A549 (cell line): ENCODE results near the gene EXOC4. TPM values are rescaled to one million over a fixed set of nuclear protein-coding genes. Genes with fewer than 3 reads are reported as not detected.

ENCODE experiments used
- ATAC-seq, 2 experiments: fragments of 200-7000 bp in 1 of 2; fragments of >200 bp in 1 of 2; cut with Nextera tagmentation in 1 of 2; cut with Tn5 transposase in 1 of 2; 3 replicates each; pipeline versions ENCODE4 v1.8.0 to v1.9.1; 2018 to 2020; ENCODE audit warnings: mild to moderate bottlenecking in 1 of 2, moderate library complexity in 1 of 2
- CTCF ChIA-PET: fragments of 300-600 bp; sonication (Branson Sonifier 250); formaldehyde crosslinking; extraction: SDS; loops from one replicate; lab custom pipeline; 2021; ENCODE audit warnings: antibody characterized with exemption, inconsistent platforms; lab: Yijun Ruan, JAX
- POLR2A ChIA-PET: fragments of 350-600 bp; formaldehyde crosslinking; extraction: SDS; loops from one replicate; lab custom pipeline; 2021; ENCODE audit warnings: antibody characterized with exemption, inconsistent platforms; lab: Yijun Ruan, JAX
- DNase-seq, 2 experiments: peaks; one replicate each; pipeline versions ENCODE4 v3.0.0 to v3.0.0-alpha.2; 2011 to 2016; ENCODE audit warnings: low read depth in 1 of 2, low spot score in 1 of 2
- FAIRE-seq: peaks from 2 replicates; lab custom pipeline; 2011; peaks lifted over from hg19 to GRCh38; lab: Jason Lieb, UNC
- H3K27ac ChIP-seq, 2 experiments: fragments of >200 bp; sonication (Bioruptor Twin); formaldehyde crosslinking; 3 replicates each; pipeline ENCODE4 v1.5.1; 2016 to 2017
- H3K4me1 ChIP-seq: fragments of >200 bp; sonication (Bioruptor Twin); formaldehyde crosslinking; 3 replicates; pipeline ENCODE4 v1.6.1; 2016
- H3K4me2 ChIP-seq: fragments of >200 bp; sonication (Bioruptor Twin); formaldehyde crosslinking; 3 replicates; pipeline ENCODE4 v1.6.1; 2016
- H3K4me3 ChIP-seq: fragments of >200 bp; sonication (Bioruptor Twin); formaldehyde crosslinking; 3 replicates; pipeline ENCODE4 v1.5.1; 2016
- H3K9me3 ChIP-seq: fragments of >200 bp; sonication (Bioruptor Twin); formaldehyde crosslinking; 3 replicates; pipeline ENCODE4 v1.6.1; 2016
- CEBPB ChIP-seq, 2 experiments: fragments of >200 bp in 1 of 2; sonication (Bioruptor Twin) in 1 of 2; formaldehyde crosslinking in 1 of 2; IDR thresholded peaks; 2 replicates each; pipeline ENCODE4 v1.6.1; 2012 to 2016
- CHD4 ChIP-seq: fragments of 200-600 bp; sonication (generic); IDR thresholded peaks from 2 replicates; pipeline ENCODE4 v1.6.1; 2016; ENCODE audit warnings: antibody characterized with exemption, mild to moderate bottlenecking, borderline replicate concordance
- EHF ChIP-seq: fragments of 250-450 bp; sonication (Bioruptor Pico); IDR thresholded peaks from 2 replicates; pipeline ENCODE4 v1.5.0; 2020; ENCODE audit warnings: mild to moderate bottlenecking
- EP300 ChIP-seq, 2 experiments: fragments of >200 bp; sonication (Bioruptor Twin); formaldehyde crosslinking; IDR thresholded peaks; 2 replicates in 1 of 2; 3 replicates in 1 of 2; pipeline ENCODE4 v1.6.1; 2016 to 2017
- FOSB ChIP-seq: fragments of 250-450 bp; sonication (Bioruptor Pico); IDR thresholded peaks from 2 replicates; pipeline ENCODE4 v1.5.0; 2020; ENCODE audit warnings: mild to moderate bottlenecking, moderate library complexity
- FOSL2 ChIP-seq, 2 experiments: fragments of 450-650 bp in 1 of 2; fragments of >200 bp in 1 of 2; sonication (Bioruptor Twin) in 1 of 2; formaldehyde crosslinking; IDR thresholded peaks; 2 replicates each; pipeline versions ENCODE4 v1.5.0 to v1.6.1; 2016 to 2020; ENCODE audit warnings: mild to moderate bottlenecking in 1 of 2, moderate library complexity in 1 of 2
- HEYL ChIP-seq: fragments of 250-450 bp; sonication (Bioruptor Pico); IDR thresholded peaks from 2 replicates; pipeline ENCODE4 v1.8.0; 2021; ENCODE audit warnings: mild to moderate bottlenecking, moderate library complexity
- HOXB13 ChIP-seq: fragments of 250-450 bp; sonication (Bioruptor Pico); IDR thresholded peaks from 2 replicates; pipeline ENCODE4 v1.5.0; 2020; ENCODE audit warnings: low read depth, mild to moderate bottlenecking, moderate library complexity
- JUN ChIP-seq, 2 experiments: fragments of >200 bp; sonication (Bioruptor Twin); formaldehyde crosslinking; IDR thresholded peaks; 2 replicates in 1 of 2; 3 replicates in 1 of 2; pipeline ENCODE4 v1.6.1; 2016 to 2017
- KDM5A ChIP-seq: fragments of 200-600 bp; sonication (generic); IDR thresholded peaks from 2 replicates; pipeline ENCODE4 v1.6.1; 2016; ENCODE audit warnings: antibody characterized with exemption, mild to moderate bottlenecking
- MAFK ChIP-seq: fragments of 450-650 bp; IDR thresholded peaks from 2 replicates; pipeline ENCODE4 v1.6.1; 2014; ENCODE audit not compliant: partially characterized antibody
- MYC ChIP-seq: IDR thresholded peaks from 2 replicates; pipeline ENCODE4 v1.6.1; 2012; ENCODE audit warnings: mild to moderate bottlenecking, inconsistent platforms, low read length, improper control_type of control experiment, borderline replicate concordance
- NFE2L2 ChIP-seq: fragments of 150-350 bp; conservative IDR thresholded peaks from 2 replicates; pipeline ENCODE4 v1.6.1; 2014; ENCODE audit warnings: low read length
- NPAS2 ChIP-seq: fragments of 250-450 bp; sonication (Bioruptor Pico); IDR thresholded peaks from 2 replicates; pipeline ENCODE4 v1.8.0; 2022; ENCODE audit warnings: mild to moderate bottlenecking, moderate library complexity, borderline replicate concordance
- POLR2A ChIP-seq: IDR thresholded peaks from 2 replicates; pipeline ENCODE4 v1.6.1; 2012; ENCODE audit warnings: mild to moderate bottlenecking, low read length
- RCOR1 ChIP-seq: fragments of 150-350 bp; IDR thresholded peaks from 2 replicates; pipeline ENCODE4 v1.6.1; 2014; ENCODE audit warnings: antibody characterized with exemption, low read length, low read depth
- RFX5 ChIP-seq: fragments of 450-650 bp; IDR thresholded peaks from 2 replicates; pipeline ENCODE4 v1.7.1; 2014; ENCODE audit warnings: antibody characterized with exemption, mild to moderate bottlenecking, moderate library complexity
- SMC3 ChIP-seq: fragments of >200 bp; sonication (Bioruptor Twin); formaldehyde crosslinking; IDR thresholded peaks from 3 replicates; pipeline ENCODE4 v1.6.1; 2018; ENCODE audit warnings: inconsistent platforms
- SREBF2 ChIP-seq: fragments of 450-650 bp; IDR thresholded peaks from 2 replicates; pipeline ENCODE4 v1.6.1; 2014; ENCODE audit warnings: mild to moderate bottlenecking, moderate library complexity
- TP53 ChIP-seq: fragments of 250-450 bp; sonication (Bioruptor Pico); IDR thresholded peaks from 2 replicates; pipeline ENCODE4 v1.5.0; 2021; ENCODE audit warnings: mild to moderate bottlenecking, moderate library complexity
- WGBS: methylation state at CpG from one replicate; pipeline ENCODE4 v1.1.6; 2017; ENCODE audit errors: missing lambda C conversion rate; 5-methylcytosine and 5-hydroxymethylcytosine counted together
- polyA plus RNA-seq, 4 experiments: library from polyadenylated mRNA; depleted of rRNA in 3 of 4; stranded (reverse); fragments of >200 nt; fragmentation: RNase III in 1 of 4; extraction: RNeasy Plus Mini Kit Qiagen cat#74134 plus additional on column Dnase treatment in 1 of 4; gene quantifications; 2 replicates in 3 of 4; 3 replicates in 1 of 4; pipeline ENCODE4 v1.2.3, GENCODE V29; 2011 to 2017
- TF ChIP-seq, protein P1 (sequence below): fragments of >200 bp; sonication (Bioruptor Twin); formaldehyde crosslinking; IDR thresholded peaks from 3 replicates; pipeline ENCODE4 v1.5.1; 2016
- TF ChIP-seq, protein P2 (sequence below): IDR thresholded peaks from 2 replicates; pipeline ENCODE4 v1.6.1; 2012
- TF ChIP-seq, protein P3 (sequence below): fragments of 250-450 bp; sonication (Bioruptor Pico); IDR thresholded peaks from 2 replicates; pipeline ENCODE4 v1.5.0; 2021; ENCODE audit warnings: mild to moderate bottlenecking, moderate library complexity, borderline replicate concordance

EXOC4 gene
- polyA plus RNA-seq, 2 of the 4 experiments (the other 2 are of a cell fraction) = 33.4 to 73.1 TPM

DNA sequence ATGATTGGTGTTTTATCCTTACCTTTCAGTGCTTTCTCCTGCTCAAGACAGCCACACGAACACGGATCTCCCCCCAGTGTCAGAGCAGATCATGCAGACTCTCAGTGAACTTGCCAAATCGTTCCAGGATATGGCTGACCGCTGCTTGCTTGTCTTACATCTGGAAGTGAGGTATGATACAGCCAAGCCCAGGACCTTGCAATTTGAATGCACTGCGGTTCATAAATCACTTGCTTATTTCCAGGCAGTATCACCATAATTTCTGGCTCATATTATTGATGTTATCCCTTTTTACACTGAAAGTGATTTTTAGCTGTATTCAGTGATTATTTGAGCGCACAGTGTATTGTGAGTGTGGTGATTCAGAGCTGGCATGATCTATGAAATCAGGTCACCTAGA is 744.6 kb downstream of the EXOC4 start:
- TF ChIP-seq CEBPB (IDR thresholded peaks at IDR 0.05) (no peak), SREBF2 (no peak), CHD4 (no peak), EP300 (IDR thresholded peaks at IDR 0.05) (no peak), KDM5A (no peak), JUN (IDR thresholded peaks at IDR 0.05) (no peak), MAFK (no peak), FOSL2 (IDR thresholded peaks at IDR 0.05) (no peak), FOSL2 (CRISPR knock-in tag; IDR thresholded peaks at IDR 0.05) (no peak), TP53 (CRISPR knock-in tag) (no peak), NFE2L2 (no peak), HEYL (CRISPR knock-in tag) (no peak), EHF (no peak), POLR2A (no peak), MYC (no peak), NPAS2 (CRISPR knock-in tag) (no peak)
- TF ChIP-seq, protein P1, sequence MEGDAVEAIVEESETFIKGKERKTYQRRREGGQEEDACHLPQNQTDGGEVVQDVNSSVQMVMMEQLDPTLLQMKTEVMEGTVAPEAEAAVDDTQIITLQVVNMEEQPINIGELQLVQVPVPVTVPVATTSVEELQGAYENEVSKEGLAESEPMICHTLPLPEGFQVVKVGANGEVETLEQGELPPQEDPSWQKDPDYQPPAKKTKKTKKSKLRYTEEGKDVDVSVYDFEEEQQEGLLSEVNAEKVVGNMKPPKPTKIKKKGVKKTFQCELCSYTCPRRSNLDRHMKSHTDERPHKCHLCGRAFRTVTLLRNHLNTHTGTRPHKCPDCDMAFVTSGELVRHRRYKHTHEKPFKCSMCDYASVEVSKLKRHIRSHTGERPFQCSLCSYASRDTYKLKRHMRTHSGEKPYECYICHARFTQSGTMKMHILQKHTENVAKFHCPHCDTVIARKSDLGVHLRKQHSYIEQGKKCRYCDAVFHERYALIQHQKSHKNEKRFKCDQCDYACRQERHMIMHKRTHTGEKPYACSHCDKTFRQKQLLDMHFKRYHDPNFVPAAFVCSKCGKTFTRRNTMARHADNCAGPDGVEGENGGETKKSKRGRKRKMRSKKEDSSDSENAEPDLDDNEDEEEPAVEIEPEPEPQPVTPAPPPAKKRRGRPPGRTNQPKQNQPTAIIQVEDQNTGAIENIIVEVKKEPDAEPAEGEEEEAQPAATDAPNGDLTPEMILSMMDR = no peak
- TF ChIP-seq, protein P2, sequence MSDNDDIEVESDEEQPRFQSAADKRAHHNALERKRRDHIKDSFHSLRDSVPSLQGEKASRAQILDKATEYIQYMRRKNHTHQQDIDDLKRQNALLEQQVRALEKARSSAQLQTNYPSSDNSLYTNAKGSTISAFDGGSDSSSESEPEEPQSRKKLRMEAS = no peak
- TF ChIP-seq, protein P3, sequence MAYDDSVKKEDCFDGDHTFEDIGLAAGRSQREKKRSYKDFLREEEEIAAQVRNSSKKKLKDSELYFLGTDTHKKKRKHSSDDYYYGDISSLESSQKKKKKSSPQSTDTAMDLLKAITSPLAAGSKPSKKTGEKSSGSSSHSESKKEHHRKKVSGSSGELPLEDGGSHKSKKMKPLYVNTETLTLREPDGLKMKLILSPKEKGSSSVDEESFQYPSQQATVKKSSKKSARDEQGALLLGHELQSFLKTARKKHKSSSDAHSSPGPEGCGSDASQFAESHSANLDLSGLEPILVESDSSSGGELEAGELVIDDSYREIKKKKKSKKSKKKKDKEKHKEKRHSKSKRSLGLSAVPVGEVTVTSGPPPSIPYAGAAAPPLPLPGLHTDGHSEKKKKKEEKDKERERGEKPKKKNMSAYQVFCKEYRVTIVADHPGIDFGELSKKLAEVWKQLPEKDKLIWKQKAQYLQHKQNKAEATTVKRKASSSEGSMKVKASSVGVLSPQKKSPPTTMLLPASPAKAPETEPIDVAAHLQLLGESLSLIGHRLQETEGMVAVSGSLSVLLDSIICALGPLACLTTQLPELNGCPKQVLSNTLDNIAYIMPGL (CRISPR knock-in tag) = no peak
- ChIA-PET CTCF (interaction anchor here (0.9 kb wide), 1 partner anchor 20 kb away, joined by 4 read pairs; no protein-coding TSS in a partner anchor), POLR2A (no interaction called here)
- FAIRE-seq = no peak
- no peak for DNase-seq
- no peaks in the 10 kb centered on the region for H3K9me3 ChIP-seq
- 75% methylated on average over 6 of the region's 6 CpGs for WGBS
- H3K27ac ChIP-seq = no peak overlapping the region
- no peak overlapping the region for H3K4me2 ChIP-seq
- H3K4me1 ChIP-seq = no peaks in the 10 kb centered on the region
- no peak for ATAC-seq
- H3K4me3 ChIP-seq = no peak overlapping the region

DNA sequence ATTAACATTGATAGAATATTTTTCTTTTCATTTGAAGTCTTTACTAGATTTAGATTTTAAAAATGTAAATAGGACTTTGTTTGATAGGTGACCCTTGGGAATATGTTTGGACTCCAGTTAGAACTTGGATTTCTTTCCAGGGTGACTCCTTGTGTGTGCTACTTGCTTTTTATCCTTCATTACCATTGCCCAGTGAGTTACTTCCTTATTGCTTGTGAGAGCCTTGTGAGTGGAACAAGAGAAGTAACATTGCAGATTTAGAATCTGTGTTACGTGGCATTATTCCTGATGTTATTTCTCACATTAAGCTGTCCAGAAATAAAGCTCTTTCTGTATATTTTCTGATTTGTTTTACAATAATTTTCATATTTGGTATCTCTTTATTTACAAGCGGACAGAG is 746.3 kb downstream of the EXOC4 start:
- FAIRE-seq = no peak
- ChIA-PET CTCF (no interaction called here), POLR2A (no interaction called here)
- no peak overlapping the region for H3K27ac ChIP-seq
- no peaks in the 10 kb centered on the region for H3K4me1 ChIP-seq
- 95% methylated on average over 2 of the region's 2 CpGs for WGBS
- H3K4me3 ChIP-seq = no peak overlapping the region
- ATAC-seq = no peak
- H3K9me3 ChIP-seq = no peaks in the 10 kb centered on the region
- no peak for DNase-seq
- TF ChIP-seq FOSL2 (IDR thresholded peaks at IDR 0.05) (no peak), FOSL2 (CRISPR knock-in tag; IDR thresholded peaks at IDR 0.05) (no peak), KDM5A (no peak), HOXB13 (CRISPR knock-in tag) (no peak), FOSB (CRISPR knock-in tag) (no peak), SMC3 (no peak), RCOR1 (no peak), RFX5 (no peak), TP53 (CRISPR knock-in tag) (no peak), HEYL (CRISPR knock-in tag) (no peak)
- TF ChIP-seq, protein P2 = no peak
- H3K4me2 ChIP-seq = no peak overlapping the region
